HTERT RPE-1 (cell line): ENCODE measurements around the gene COX10.
"Not testable (repeated sequence)": the region's sequence is repeated elsewhere in the genome, so short reads cannot be mapped to it uniquely, and the experiment has no call there.

ENCODE experiments used
- in situ Hi-C: fragments of 300-500 bp; cut with MboI; formaldehyde crosslinking; loops from 4 replicates; pipeline ENCODE4 v1.14.3; 2020; ENCODE audit warnings: low sequenced_read_pairs

Gene COX10

DNA sequence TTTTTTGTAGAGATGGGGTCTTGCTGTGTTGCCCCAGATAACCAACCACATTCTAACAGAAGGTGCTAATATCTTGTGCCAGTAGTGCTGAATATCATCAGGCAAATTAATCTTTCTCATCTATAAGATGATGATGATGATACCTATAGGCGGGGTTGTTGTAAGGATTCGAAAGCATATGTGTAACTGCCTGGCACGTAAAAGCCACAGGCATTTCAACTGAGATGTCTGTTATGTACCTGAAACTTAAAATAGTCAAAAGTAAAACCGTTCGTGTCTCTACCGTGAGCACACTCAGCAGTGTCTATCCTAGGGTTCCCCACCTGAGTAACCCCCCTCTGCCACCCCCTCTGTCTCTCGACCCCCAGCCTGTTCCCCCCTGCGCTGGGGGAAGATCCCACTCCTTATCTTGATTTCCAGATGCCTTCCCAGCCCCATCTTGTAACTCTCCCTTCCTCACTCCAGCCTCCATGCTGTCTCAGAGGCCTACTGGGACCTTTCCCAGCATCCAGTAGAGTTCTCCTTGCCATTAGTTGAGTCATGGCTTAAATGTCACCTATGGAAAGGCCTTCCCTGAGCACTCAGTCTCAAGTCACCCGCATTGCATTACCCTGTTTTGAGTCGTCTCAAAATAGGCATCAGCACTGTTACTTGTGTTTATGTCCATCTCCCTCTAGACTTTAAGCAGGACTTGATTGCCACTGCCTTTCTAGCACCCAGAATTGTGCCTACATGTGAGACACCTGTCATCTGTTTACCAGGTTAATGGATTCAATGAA, 133.3 kb downstream of the COX10 start:
- in situ Hi-C loops, result no loop called here

DNA sequence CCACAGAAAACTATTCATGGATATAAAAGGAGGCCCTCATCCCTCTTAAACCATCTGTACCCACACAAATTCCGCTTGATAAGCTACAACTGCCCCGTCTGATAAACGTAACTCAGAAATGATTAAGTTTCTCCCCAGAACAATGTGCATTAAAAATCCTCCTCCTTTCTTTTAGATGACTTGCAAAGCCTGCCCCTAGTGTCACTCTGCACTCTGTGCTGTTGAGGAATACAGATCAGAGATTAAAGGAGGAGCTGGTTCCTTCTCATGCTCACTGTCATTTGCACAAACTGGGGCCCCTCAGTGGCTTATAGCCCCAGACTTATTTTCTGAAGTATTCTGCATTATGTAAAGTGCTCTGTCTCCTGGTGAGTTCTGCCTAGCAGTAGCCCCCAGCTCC, 134.1 kb downstream of the COX10 start:
- in situ Hi-C loops, result no loop called here

DNA sequence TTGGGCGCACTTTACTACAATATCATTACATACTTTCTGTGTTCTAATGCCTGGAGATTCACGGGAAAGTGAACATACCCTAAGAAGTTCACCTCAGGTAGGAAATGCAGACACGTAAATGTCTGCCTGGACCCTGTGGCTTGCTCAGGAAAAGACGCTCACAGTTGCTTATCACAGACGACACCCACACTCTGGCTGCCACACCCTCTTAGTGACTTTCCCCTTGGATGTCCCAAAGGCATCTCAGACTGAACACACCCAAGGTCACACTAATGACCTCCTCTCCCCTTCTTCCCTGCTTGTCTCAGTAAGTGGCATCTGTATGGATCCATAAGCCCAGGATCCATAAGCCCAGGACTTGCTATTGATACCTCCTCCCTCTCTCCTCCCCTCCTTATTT, 134.8 kb downstream of the COX10 start:
- in situ Hi-C loops, result no loop called here

DNA sequence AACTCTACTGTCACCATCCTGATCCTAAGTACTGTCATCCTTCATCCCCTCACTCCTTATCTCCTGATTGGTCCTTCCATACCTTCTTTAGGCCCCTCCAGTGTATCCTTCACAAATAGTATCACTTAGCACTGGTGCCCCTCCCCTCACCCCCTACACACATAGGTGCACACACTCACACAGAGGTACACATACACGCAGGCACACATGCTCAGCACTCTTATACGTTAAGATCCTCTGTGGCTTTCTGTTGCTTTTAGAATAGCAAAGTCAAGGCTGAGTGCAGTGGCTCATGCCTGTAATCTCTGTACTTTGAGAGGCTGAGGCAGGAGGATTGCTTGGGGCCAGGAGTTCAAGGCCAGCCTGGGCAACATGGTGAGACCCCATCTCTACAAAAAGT, 135.2 kb downstream of the COX10 start:
- in situ Hi-C loops, result no loop called here

DNA sequence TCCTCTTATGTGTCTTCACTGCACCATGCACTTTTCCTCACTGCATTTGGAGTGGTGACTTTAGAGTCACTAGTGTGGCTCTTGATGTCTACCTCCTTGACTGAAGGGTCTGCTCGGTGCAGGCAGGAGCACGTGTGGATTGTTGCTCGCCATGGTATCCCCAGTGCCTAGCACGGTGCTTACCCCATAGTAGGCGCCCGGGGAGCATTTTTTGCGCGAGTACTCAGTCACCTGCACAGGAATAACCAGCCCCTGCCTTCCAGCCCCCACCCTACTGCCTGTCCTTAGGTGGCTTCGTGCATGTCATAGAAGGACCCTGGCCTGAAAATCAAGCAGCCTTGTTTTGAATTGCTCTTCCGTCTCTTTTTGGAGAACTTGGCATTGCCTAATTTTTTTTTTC, 136.1 kb downstream of the COX10 start:
- in situ Hi-C loops, result no loop called here

DNA sequence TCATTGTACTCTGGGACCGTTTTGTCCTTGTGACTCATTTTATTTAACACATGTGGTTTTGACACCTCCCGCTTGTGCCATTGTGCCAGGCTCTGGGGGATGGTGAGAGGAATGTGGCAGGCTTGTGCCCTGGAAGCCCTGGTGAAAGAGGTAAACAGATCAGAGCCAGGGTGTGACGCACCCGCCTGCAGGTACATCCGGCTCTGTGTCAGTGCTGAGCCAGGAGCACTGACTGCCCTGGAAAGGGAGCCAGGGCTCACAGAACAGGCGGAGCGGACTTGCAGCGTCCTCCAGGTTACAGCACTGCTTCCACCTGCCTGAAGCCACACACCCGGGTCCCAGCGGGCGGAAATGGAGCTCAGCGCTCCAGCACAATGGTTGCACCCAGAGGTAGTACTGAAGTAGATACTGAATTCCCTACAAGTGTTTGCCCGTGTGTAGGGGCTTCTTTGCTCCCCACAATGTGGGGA, 136.7 kb downstream of the COX10 start:
- in situ Hi-C loops, result no loop called here

DNA sequence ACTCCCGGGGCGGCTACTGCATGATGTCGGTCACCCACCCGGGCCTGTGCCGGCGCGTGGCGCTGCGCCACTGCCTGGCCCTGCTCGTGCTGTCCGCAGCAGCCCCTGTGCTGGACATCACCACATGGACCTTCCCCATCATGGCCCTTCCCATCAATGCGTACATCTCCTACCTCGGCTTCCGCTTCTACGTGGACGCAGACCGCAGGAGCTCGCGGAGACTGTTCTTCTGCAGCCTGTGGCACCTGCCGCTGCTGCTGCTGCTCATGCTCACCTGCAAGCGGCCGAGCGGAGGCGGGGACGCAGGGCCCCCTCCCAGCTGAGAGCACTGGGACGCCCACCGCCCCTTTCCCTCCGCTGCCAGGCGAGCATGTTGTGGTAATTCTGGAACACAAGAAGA, 137.6 kb downstream of the COX10 start:
- in situ Hi-C loops, result no loop called here

DNA sequence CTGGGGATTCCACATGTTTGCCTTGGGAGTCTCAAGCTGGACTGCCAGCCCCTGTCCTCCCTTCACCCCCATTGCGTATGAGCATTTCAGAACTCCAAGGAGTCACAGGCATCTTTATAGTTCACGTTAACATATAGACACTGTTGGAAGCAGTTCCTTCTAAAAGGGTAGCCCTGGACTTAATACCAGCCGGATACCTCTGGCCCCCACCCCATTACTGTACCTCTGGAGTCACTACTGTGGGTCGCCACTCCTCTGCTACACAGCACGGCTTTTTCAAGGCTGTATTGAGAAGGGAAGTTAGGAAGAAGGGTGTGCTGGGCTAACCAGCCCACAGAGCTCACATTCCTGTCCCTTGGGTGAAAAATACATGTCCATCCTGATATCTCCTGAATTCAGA, 138.5 kb downstream of the COX10 start:
- in situ Hi-C loops, result no loop called here

DNA sequence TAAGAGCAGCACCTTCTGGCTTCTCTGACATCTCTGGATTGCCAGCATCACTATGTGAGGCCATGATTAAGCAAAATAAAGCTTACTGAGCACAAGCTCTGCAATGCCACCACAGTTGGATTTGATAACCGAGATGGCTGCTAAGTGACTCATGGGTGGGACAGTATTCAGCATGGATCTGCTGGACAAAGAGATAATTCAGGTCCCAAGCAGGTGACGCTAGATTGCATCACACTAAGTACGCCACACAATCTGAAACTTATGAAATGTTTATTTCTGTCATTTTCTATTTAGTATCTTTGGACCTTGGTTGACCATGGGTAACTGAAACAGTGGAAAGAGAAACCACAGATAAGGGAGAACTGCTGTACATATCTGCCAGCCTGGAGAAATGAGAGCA, 139.9 kb downstream of the COX10 start:
- in situ Hi-C loops, result no loop called here

DNA sequence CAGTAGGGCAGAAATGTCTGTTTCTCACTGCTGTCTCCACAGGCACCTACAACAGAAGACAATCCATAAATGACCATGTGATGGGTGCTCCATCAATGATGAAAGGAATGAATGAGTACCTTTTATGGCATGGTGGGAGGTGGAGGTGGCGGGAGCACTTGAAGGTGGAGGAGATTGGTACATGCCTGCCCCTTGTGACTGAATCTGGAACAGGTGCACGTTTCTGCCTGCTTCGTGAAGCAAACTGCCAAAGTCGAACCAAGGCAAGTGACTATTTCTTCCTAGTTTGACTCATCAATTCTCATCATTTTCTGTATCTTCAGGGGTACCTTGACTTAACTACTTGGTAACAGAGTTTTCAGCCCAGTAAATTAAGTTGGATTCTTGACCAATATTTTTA, 141.9 kb downstream of the COX10 start:
- in situ Hi-C loops, result no loop called here

DNA sequence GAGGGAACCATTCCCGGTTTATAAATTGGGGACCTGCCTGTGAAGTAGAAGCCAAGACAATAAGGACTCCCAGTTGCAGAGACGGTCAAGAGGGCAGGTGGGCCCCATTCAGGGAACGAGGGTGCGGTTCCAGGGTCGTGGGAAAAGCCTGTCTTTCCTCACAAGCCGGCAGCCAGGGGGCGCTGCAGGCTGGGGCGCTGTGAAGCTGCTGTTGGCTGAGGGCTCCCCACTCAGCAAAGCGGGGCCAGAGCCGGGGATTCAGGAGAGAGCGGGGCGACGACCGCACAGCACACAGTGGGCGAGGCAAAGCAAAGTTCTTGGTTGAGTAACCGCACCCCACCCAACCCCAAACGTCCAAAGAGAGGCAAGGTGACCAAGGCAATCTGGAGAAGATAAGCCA, 142.5 kb downstream of the COX10 start:
- in situ Hi-C loops, result no loop called here

DNA sequence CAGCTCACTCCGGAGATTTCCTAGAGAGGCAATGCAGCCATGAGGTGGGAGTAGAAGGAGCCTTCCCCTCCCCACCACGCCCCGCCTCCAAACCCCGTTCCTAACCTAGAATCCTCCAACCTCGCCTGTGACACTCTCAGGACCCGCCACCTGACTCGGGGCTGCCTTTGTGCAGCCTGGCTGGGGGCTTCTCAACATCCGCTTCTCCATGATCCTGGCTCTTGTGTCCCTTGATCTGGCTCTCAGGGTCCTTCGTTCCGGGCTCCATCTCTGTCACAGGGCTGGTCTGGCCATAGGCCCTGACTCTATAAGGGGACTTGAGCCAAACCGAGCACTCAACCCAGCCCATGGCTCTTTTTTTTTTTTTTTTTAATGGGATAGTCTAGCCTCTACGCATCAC, 143.1 kb downstream of the COX10 start:
- in situ Hi-C loops, result no loop called here

DNA sequence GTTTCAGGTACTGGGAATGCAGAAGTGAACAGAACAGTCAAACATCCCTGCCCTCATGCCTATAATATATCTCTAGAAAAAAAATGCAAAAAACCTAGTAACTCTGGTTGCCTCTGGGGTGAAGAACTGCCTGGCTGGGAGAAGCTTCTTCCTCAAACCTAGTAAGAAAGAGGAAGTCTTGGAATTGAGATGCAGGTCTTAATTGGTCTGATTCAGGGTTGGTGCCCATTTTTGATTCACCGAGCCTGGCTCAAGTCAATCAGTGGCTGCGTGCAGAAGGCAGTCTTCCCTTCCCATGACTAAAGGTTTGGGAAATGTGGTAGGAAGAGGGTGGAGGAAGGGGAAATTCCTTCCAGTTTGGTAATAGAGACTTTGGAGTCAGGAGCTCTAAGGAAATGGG, 145.0 kb downstream of the COX10 start:
- in situ Hi-C loops, result no loop called here

DNA sequence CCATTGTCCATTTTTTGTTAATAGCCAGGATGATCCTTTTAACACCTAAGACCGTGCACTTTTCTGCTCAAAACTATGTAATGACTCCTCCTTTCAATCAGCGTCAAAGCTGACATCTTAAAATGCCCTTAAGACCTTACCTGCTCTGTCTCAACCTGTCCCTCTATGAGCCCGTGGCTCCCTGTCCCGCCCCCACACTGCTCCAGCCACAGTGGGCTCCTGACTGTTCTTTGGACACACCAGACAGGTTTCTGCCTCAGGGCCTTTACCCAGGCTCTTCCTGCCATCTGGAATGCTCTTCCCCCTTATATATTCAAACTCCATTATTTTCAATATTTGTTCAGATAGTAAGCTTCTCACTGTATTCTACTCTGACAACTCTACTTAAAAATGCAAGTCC, 153.3 kb downstream of the COX10 start:
- in situ Hi-C loops, result no loop called here

DNA sequence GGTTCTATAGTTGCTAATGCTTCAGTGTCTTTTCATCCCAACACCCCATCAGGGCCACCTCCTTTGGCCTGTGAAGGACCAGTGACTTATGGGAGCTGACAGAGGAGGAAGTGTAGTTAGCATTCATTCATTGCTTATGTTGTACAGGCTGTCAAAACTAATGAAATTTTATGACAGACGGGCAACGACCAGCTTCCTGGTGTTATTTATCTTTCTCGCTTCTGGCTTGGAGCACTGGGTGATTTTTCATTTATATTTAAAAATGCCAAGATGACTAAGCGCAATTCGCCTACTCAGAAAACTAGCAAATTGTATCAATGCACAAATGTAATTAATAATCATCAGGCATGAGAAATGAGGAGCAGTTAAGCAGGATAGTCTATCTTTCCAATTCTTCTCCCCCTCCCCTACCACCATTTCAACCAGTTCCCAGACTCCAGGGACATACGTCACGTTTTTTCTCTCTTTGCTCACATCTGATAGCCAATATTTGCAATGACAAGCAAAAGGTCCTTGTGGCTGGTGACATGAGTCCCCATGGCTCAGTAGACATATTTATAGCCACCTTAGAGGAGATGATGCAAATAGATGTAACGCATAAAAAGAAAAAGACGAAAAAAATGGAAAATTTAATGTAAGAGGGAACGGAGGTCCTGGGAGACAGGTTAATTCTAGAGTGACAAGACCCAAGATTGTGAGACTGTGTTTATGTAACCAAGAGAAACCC, 156.1 kb downstream of the COX10 start:
- in situ Hi-C loops, result no loop called here

DNA sequence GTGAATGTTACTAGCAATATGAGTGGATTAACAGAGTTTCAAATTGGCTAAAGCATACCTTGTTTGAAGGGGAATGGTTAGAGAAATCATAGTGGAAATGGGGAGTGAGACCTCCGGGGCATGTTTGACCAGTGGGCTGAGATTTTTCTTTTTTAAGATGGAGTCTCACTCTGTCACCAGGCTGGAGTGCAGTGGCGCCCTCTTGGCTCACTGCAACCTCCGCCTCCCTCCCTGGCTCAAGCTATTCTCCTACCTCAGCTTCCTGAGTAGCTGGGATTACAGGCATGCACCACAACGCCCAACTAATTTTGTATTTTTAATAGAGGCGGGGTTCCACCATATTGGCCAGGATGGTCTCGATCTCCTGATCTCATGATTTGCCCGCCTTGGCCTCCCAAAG, 157.7 kb downstream of the COX10 start:
- in situ Hi-C loops, result no loop called here

DNA sequence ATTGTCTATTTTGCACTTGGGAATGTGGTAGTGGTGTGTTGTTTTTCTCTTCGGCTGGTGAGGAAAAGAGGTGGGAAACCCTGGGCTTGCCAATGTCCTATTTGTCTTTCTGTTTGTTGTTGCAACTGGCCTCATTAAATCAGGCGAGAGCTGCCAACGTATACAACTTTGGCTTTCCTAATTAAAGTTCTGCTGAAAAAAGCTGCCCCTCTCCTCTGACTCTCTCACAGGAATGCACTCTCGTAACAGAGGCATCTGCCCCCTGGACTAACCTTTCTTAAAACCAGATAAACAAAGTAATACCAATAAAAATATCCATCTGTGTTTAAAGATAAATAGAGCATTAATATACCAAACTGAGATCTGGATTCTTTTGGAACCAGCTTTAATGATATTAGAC, 159.6 kb downstream of the COX10 start:
- in situ Hi-C loops, result no loop called here

DNA sequence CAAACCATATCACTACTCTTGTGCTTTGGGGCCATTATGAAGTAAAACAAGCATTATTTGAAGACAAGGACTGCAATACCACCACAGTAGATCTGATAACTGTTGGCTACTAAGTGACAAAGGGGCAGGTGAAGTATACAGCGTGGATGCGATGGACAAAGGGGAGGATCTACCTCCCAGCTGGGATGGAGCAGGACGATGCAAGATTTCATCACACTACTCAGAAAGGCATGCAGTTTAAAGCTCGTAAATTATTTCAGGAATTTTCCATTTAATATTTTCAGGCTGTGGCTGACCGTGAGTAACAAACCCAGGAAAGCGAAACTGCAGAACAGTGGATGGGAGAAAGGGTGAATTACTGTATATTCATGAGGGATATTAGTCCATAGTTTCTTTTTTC, 161.9 kb downstream of the COX10 start:
- in situ Hi-C loops, result not testable (repeated sequence)

DNA sequence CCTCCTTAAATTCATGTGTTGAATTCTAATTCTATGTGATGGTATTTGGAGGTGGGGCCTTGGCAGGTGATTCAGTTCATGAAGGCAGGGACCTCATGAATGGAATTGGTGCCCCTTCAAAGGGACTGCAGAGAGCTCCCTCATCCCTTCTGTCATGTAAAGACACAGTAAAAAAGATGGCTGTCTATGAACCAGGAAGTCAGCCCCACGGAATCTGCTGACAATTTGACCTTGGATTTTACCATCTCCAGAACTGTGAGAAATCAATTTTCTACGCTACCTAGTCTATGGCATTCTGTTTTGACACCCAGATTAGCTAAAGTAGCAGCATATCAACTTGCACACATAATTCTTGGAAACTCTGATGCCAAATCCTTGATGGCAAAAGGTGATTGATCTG, 165.7 kb downstream of the COX10 start:
- in situ Hi-C loops, result not testable (repeated sequence)

DNA sequence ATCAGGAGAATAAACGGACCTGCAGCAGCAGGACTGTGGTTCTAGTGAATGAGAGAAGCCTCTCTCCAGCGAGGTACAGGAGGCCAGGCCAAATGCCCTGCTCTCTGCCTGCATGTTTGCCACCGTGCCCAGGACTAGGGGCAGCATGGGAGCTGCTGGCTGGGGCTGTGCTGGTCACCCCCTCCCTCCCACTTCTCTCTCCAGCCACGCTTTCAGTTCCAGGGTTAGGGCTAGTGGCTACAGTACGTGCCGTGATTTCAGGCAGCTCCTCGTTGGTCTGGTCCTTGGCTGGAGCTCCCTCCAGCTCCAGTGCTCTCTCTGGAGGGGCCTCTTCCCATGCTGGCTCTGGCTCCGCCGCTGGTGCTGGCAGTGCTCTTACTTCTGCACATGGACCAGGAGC, 166.7 kb downstream of the COX10 start:
- in situ Hi-C loops, result not testable (repeated sequence)

DNA sequence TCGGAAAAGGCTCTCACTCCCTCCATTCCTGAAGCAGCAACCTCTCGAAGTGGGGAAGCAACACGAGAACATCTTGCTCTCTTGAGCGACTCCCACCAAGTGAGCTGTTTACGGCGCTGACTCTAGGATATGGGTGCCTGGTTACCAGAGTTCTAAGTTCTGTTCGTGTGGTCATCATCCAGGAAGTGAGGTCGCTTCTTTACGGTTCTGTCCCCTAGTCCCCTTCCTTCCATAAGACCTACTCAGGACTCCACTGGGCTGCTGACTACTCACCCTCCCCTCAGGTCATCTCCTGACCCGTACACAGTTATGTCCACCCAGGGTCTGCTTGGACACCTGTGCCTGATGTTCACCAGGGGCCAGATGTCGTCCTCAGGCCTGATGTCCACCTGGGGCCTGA, 167.5 kb downstream of the COX10 start, which contains the start of gene CDRT15:
Gene CDRT15, minus strand, starts transcription at position 101 of the 400 bp plus-strand sequence. Its CDS starts 29 bp downstream, at position 72.
- in situ Hi-C loops, result not testable (repeated sequence)

DNA sequence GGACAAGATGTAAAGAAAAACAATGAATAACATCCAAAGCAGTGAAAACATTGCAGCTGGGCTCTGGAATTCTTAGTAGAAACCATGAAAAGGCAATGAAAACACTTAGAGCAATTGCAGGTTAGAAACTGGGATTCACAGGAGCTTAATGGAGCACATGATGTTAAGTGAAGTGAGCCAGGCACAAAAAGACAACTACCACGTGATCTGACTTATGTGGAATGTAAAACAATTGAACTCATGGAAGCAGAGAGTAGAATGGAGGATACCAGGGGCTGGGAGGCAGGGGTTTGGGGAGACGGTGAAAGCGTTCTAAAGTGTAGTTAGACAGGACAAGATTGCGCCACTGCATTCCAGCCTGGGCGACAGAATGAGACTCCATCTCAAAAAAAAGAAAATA, 170.0 kb downstream of the COX10 start:
- in situ Hi-C loops, result not testable (repeated sequence)
